GM19193 (cell line): ENCODE data around the gene SPC24.

Experiments
- POLR2A ChIP-seq: IDR thresholded peaks from 4 replicates; pipeline ENCODE4 v1.6.1; 2011; ENCODE audit not compliant: insufficient read depth, insufficient read length; ENCODE audit errors: extremely low read depth

SPC24 gene

GRCh38 chr19:11196406-11197287 is 41.1 kb upstream of the SPC24 start:
- no peak for TF ChIP-seq POLR2A

DNA sequence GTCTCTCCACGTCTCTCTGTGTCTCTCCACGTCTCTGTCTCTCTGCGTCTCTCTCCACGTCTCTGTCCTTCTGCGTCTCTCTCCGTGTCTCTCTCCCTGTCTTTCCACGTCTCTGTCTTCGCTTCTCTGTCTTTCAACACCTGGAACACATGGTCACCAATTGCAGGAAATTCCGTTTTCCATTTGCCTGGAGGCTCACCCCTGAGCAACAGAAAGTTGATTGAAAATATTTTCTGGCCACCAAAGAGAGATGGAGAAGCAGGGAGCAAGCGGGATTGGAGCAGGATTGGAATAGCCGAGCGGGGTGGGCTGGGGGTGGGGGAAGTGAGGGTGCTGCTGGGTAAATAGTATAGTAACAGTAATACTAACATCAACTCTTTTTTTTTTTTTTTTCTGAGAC is 40.1 kb upstream of the SPC24 start:
- TF ChIP-seq POLR2A, result no peak

DNA sequence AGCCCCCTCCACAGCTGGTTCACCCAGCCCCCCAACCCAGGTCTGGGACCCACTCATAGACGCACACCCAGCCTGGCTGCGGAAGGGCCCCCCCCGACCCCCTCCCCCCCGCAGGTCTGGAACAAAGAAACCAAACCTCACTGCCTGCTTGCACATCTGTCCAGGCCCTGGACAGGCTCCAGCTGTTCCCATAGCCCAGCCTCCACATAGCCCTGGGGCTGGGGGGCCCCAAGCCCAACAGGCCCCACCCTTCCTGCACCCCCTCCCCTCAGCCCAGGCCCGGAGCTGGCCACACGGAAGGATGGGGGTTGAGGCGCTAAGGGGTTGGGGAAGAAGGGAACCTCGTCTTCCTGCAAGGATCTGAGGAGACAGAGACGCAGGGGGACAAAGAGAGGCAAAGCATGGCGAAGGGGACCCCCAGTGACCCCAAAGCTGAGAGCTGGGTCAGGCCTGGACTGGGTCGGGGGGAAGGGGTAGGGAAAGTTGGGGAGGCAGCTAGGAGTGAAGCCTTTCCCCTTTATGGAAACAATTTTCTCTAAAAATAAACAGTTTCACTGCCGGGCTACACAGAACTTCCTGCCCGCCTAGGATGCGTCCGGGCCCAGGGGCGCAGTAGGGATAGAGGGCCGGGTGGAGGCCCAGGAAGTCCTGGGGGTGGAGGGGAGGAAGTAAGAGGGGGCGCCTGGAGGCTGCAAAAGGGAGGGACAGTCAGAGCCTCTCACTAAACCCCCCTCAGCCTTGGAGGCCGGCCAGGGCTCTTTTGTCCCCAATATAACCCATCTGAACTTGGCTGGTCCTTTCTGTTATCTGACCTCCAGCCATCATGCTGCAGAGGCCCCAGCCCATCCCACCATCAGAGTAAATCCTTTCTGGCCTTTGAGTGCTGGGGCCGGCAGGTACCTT is 39.3 kb upstream of the SPC24 start:
- no peak for TF ChIP-seq POLR2A

GRCh38 chr19:11194173-11194572 is 38.6 kb upstream of the SPC24 start:
- TF ChIP-seq POLR2A, result no peak

DNA sequence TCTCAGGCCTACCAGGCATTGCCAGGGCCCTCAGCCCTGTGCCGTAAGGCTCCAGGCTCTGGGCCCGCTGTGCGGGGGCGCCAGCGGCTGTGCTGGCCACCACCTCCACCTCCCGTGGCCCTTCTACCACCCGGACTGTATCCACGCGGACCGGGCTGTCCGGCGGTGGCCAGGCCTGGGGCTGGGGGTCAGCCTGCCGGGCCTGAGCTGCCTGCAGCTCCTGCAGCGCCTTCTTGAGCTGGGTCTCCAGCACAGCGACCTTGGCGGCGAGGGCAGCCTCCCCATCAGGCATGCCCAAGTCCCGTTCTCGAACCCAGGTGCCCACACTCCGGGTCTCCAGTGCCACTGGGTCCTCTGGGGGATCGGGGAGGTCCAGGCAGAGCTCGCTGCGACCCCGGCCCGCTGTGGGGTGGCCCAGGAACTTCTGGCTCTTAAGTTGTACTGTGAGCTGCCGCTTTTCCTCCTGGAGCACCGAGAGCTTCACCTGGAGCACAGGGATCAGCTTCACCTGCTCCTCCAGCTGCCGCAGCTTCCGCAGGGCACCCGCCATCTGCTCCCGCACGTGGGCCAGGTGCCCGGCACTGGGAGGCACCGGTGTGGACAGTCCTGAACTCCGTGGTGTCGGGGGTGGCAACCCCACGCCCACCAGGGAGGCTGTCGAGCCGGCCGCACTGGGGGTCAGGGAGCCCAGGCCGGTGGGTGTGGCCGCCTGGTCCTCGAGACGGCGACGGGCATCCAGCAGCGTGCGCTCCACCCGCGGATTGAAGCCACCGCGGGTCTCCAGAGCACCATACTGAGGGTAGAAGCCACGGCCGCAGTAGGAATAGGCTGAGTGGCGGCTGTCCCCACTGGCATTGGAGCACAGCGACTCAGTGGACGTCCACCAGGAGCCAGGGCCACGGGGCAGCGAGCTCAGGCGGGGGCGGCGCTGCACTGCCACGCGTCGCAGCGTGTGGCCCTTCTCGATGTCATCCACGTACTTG is 37.7 kb upstream of the SPC24 start:
- TF ChIP-seq POLR2A, result no peak

DNA sequence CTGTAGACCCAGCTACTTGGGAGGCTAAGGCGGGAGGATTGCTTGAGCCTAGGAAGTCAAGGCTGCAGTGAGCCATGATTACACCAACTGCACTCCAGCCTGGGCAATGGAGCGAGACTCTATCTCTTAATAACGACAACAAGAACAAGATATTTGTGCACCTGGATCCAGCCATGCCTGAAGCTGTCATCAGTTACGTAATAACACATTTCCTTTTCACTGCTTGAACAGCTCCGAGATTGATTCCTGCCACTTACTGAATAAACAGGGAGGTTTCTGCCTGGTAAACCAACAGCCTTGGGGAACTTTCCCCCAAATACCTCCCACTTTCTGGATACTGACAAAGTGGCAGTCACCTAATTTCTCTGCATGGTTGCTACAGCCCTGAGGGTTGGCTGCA is 36.4 kb upstream of the SPC24 start:
- no peak for TF ChIP-seq POLR2A

- no peak for TF ChIP-seq POLR2A
Observed at GRCh38 chr19:11191273-11191755, 35.7 kb upstream of the SPC24 start.

DNA sequence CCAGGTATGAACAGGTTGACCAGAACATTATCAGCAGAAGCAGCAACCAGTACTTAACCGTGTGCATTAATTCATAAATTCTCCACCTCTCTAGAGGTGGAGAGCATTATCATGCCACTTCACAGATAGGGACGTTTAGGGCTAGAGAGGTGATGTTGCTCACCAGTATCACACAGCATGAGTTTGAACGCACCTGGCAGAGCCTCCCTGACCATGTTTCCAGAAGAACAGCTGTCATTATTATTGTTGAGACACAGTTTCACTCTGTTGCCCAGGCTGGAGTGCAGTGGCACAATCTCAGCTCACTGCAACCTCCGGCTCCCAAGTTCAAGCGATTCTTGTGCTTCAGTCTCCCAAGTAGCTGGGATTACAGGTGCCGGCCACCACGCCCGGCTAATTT is 34.9 kb upstream of the SPC24 start:
- no peak for TF ChIP-seq POLR2A

DNA sequence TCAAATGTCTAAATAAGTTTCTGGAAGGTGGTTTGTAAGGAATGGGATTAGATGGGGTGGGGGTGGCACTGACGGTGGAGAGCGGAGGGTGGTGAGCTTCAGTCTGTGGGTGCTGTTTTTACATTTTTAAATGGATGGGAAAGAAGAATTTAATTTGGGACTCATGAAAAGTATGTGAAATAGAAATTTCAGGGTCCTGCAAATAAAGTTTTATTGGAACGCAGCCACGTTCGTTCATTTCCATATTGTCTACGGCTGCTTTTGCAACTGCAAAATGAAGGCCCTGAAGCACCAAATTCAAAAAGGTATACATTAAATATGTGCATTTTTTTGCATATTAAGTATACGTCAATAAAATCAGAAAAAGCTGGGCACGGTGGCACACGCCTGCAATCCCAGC is 31.9 kb upstream of the SPC24 start:
- no peak for TF ChIP-seq POLR2A

- TF ChIP-seq POLR2A, result no peak
Observed at GRCh38 chr19:11182994-11183393, 27.4 kb upstream of the SPC24 start.

- no peak for TF ChIP-seq POLR2A
Observed at GRCh38 chr19:11181488-11181887, 25.9 kb upstream of the SPC24 start.

DNA sequence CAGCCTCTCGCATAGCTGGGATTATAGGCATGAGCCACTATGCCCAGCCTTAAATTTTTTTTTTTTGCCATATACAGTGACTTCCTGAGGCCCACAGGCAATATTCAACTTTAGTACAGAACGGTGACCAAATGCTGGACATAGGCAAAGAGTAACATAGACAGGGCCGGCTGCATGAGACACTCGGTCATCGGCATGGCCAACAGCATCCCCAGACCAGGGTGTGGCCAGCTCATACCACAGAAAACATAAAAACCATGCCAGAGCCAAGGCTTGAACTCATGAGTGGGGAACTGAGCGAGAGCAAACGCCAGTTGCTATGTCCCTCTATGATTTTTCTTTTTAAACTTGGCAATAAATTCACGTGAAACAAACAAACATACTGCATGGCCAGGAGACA is 24.8 kb upstream of the SPC24 start:
- no peak for TF ChIP-seq POLR2A

- TF ChIP-seq POLR2A, result peak; percentile 52
Observed at GRCh38 chr19:11179716-11180297, 24.2 kb upstream of the SPC24 start.

- no peak for TF ChIP-seq POLR2A
Observed at GRCh38 chr19:11177592-11177991, 22.0 kb upstream of the SPC24 start.
